Erythroblast (primary cell): ENCODE results near the gene MOSPD3.

Source experiments
- GATA1 ChIP-seq: IDR thresholded peaks from 2 replicates; pipeline ENCODE4 v1.6.1; 2011; ENCODE audit warnings: low read depth, mild to moderate bottlenecking, control low read depth, low read length, moderate library complexity
- POLR2A ChIP-seq: IDR thresholded peaks from 2 replicates; pipeline ENCODE4 v1.6.1; 2011; ENCODE audit warnings: mild to moderate bottlenecking, low read length

GRCh38 chr7:100604028-100604975, 8.0 kb upstream of the MOSPD3 start:
- TF ChIP-seq POLR2A (no peak), GATA1 (no peak)
